NB4 (cell line): Measurements from ENCODE around the gene NXN.
"Not testable (repeated sequence)": the region's sequence is repeated elsewhere in the genome, so short reads cannot be mapped to it uniquely, and the experiment has no call there.

Experiments used
- CTCF ChIP-seq: IDR thresholded peaks from one replicate; pipeline ENCODE4 v1.5.1; 2012; ENCODE audit warnings: low read depth, low read length
- POLR2A ChIP-seq: IDR thresholded peaks from 2 replicates; pipeline ENCODE4 v1.6.1; 2011; ENCODE audit warnings: mild to moderate bottlenecking; ENCODE audit not compliant: insufficient read length; ENCODE audit errors: extremely low read depth

GRCh38 chr17:805886-806285 lies 173.7 kb downstream of the NXN start:
- TF ChIP-seq CTCF, POLR2A: not testable (repeated sequence)
